HCT116 (cell line): Measurements from ENCODE around the gene ITPR2. TPM values are rescaled to one million over a fixed set of nuclear protein-coding genes. Genes with fewer than 3 reads are reported as not detected.

ENCODE experiments used
- ATAC-seq: fragments of 200-7000 bp; cut with Tn5 transposase; 2 replicates; pipeline ENCODE4 v1.9.1; 2020; ENCODE audit warnings: mild to moderate bottlenecking, moderate library complexity
- BruUV-seq: library from RNA; stranded (reverse); fragments of 400-500 nt; replicated peaks from 2 replicates; lab custom pipeline; 2021; lab: Mats Ljungman, UMichigan
- CTCF ChIA-PET: fragments of 300-600 bp; sonication (Branson Sonifier 250); formaldehyde crosslinking; loops from one replicate; lab custom pipeline; 2021; ENCODE audit warnings: antibody characterized with exemption; lab: Charles Lee
- POLR2A ChIA-PET: fragments of 300-600, 350-600 bp; sonication (Branson Sonifier 250); formaldehyde crosslinking; loops from one replicate; lab custom pipeline; 2021; ENCODE audit warnings: antibody characterized with exemption; lab: Charles Lee
- RAD21 ChIA-PET, 2 experiments: fragments of 300-600 bp; sonication (Branson Sonifier 250); formaldehyde crosslinking; loops; one replicate each; lab custom pipeline; 2023; ENCODE audit warnings: low total read pairs in 2 of 2; ENCODE audit not compliant: uncharacterized antibody in 2 of 2, unreplicated experiment in 2 of 2, low non-redundant PET in 1 of 2; lab: Charles Lee
- DNase-seq: peaks from one replicate; pipeline ENCODE4 v3.0.0-alpha.2; 2010; ENCODE audit warnings: low read depth, low spot score
- H2AFZ ChIP-seq: fragments of 200-600 bp; shearing (Covaris generic), sonication (generic); 2 replicates; pipeline ENCODE4 v1.6.1; 2017; ENCODE audit warnings: low read depth, mixed run types, mixed read lengths, antibody characterized with exemption, low read length; ENCODE audit not compliant: poor library complexity, severe bottlenecking
- H3K27ac ChIP-seq: 2 replicates; pipeline ENCODE4 v1.5.1; 2012; ENCODE audit warnings: low read depth, low read length
- H3K27me3 ChIP-seq: fragments of 200-600 bp; sonication (generic); 2 replicates; pipeline ENCODE4 v1.6.1; 2016; ENCODE audit warnings: mixed run types, low read length, mixed read lengths; ENCODE audit not compliant: insufficient read depth
- H3K36me3 ChIP-seq, 2 experiments: fragments of 200-500 bp in 1 of 2; fragments of 200-600 bp in 1 of 2; sonication (Bioruptor generic) in 1 of 2; sonication (generic) in 1 of 2; 2 replicates each; pipeline versions ENCODE4 v1.5.1 to v1.6.1; 2014 to 2016; ENCODE audit warnings: low read length in 2 of 2, inconsistent platforms in 1 of 2, mixed read lengths in 1 of 2, mixed run types in 1 of 2; ENCODE audit not compliant: insufficient read depth in 2 of 2, control insufficient read depth in 1 of 2
- H3K4me1 ChIP-seq, 2 experiments: fragments of 200-600 bp in 1 of 2; sonication (generic) in 1 of 2; 2 replicates each; pipeline versions ENCODE4 v1.5.1 to v1.6.1; 2012 to 2017; ENCODE audit warnings: low read length in 2 of 2, inconsistent platforms in 1 of 2, mild to moderate bottlenecking in 1 of 2, mixed read lengths in 1 of 2, mixed run types in 1 of 2, moderate library complexity in 1 of 2; ENCODE audit not compliant: insufficient read depth in 2 of 2, control insufficient read depth in 1 of 2
- H3K4me2 ChIP-seq: fragments of 200-600 bp; sonication (generic); 2 replicates; pipeline ENCODE4 v1.6.1; 2017; ENCODE audit warnings: mixed run types, low read length, mixed read lengths
- H3K4me3 ChIP-seq, 2 experiments: fragments of 200-600 bp in 1 of 2; sonication (generic) in 1 of 2; replicated peaks in 1 of 2; 2 replicates each; pipeline ENCODE4 v1.5.1; 2011 to 2016; ENCODE audit warnings: low read length in 2 of 2, control low read depth in 1 of 2, low read depth in 1 of 2, mild to moderate bottlenecking in 1 of 2, mixed read lengths in 1 of 2, mixed run types in 1 of 2
- H3K79me2 ChIP-seq: fragments of 200-600 bp; sonication (generic); 2 replicates; pipeline ENCODE4 v1.6.1; 2017; ENCODE audit warnings: mild to moderate bottlenecking, mixed run types, low read length, moderate library complexity, mixed read lengths; ENCODE audit not compliant: insufficient read depth
- H3K9ac ChIP-seq: fragments of 200-600 bp; sonication (generic); 2 replicates; pipeline ENCODE4 v1.6.1; 2016; ENCODE audit warnings: low read length, mixed read lengths
- H3K9me2 ChIP-seq: fragments of 200-600 bp; sonication (generic), shearing (Covaris generic); 2 replicates; pipeline ENCODE4 v1.6.1; 2017; ENCODE audit warnings: mixed run types, mild to moderate bottlenecking, moderate library complexity; ENCODE audit not compliant: insufficient read depth
- H3K9me3 ChIP-seq, 2 experiments: fragments of 200-500 bp in 1 of 2; fragments of 200-600 bp in 1 of 2; sonication (Bioruptor generic) in 1 of 2; sonication (generic) in 1 of 2; 2 replicates each; pipeline ENCODE4 v1.6.1; 2014 to 2017; ENCODE audit warnings: low read length in 2 of 2, mixed read lengths in 2 of 2, inconsistent platforms in 1 of 2, low read depth in 1 of 2, mild to moderate bottlenecking in 1 of 2, mixed run types in 1 of 2, moderate library complexity in 1 of 2; ENCODE audit not compliant: control insufficient read depth in 1 of 2, insufficient read depth in 1 of 2
- H4K20me1 ChIP-seq: fragments of 200-600 bp; sonication (generic), shearing (Covaris generic); 2 replicates; pipeline ENCODE4 v1.6.1; 2017; ENCODE audit warnings: mixed run types, mild to moderate bottlenecking, moderate library complexity; ENCODE audit not compliant: insufficient read depth
- CBX3 ChIP-seq: IDR thresholded peaks from 2 replicates; pipeline ENCODE4 v1.6.1; 2012; ENCODE audit warnings: low read depth
- SP1 ChIP-seq: IDR thresholded peaks from 2 replicates; pipeline ENCODE4 v1.6.1; 2012; ENCODE audit warnings: low read depth
- TCF7L2 ChIP-seq: IDR thresholded peaks from 2 replicates; pipeline ENCODE4 v1.7.0; 2011; ENCODE audit warnings: borderline replicate concordance, inconsistent platforms; ENCODE audit not compliant: insufficient read depth, insufficient read length; ENCODE audit errors: extremely low read depth
- intact Hi-C: fragments of 100-400 bp; cut with micrococcal nuclease; formaldehyde crosslinking; loops from 2 replicates; pipeline ENCODE4 v1.10.0; 2022
- total RNA-seq: library from RNA; stranded (reverse); gene quantifications from one replicate; pipeline ENCODE4 v1.2.1, GENCODE V29; 2021; ENCODE audit not compliant: unreplicated experiment

Gene ITPR2
- total RNA-seq, 1 experiment from 2014 or later: 6.5 TPM

DNA sequence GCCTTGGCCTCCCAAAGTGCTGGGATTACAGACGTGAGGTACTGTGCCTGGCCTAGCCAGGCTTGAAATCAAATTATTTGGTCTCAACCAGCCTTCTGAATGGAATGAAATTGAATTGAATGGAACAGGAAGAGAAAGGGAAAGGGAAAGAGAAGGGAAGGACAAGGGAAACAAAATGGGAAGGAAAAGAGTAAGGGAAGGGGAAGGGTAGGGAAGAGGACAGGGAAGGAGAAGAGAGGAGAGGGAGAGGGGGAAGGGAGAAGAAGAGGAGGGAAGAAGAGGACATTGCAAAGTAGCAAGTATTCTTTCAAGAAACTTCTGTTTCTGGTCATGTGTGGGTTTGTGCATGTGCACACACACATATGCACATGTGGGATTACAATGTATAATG is 97.8 kb downstream of the ITPR2 start:
- no peaks in the 10 kb centered on the region for H3K9me2 ChIP-seq
- DNase-seq (no peak), ATAC-seq (no peak)
- H3K4me2 ChIP-seq: no peak overlapping the region
- RAD21 ChIA-PET: no interaction called here
- no peaks in the 10 kb centered on the region for H3K36me3 ChIP-seq
- no peak overlapping the region for H2AFZ ChIP-seq
- no peak for TF ChIP-seq TCF7L2
- TF ChIP-seq SP1: no peak
- no TSS peak for BruUV-seq
- no peak overlapping the region for H3K27ac ChIP-seq
- H3K4me1 ChIP-seq: no peaks in the 10 kb centered on the region
- POLR2A ChIA-PET: no interaction called here
- intact Hi-C loops: no loop called here
- CTCF ChIA-PET: no interaction called here
- H3K4me3 ChIP-seq: no peak overlapping the region
- no peaks in the 10 kb centered on the region for H3K27me3 ChIP-seq
- peaks cover 0 to 5% of the 10 kb centered on the region in 2 experiments; a peak in 1 of 4 replicates for H3K9me3 ChIP-seq
- no peaks in the 10 kb centered on the region for H3K79me2 ChIP-seq
- H3K9ac ChIP-seq: no peak overlapping the region
- no peaks in the 10 kb centered on the region for H4K20me1 ChIP-seq

DNA sequence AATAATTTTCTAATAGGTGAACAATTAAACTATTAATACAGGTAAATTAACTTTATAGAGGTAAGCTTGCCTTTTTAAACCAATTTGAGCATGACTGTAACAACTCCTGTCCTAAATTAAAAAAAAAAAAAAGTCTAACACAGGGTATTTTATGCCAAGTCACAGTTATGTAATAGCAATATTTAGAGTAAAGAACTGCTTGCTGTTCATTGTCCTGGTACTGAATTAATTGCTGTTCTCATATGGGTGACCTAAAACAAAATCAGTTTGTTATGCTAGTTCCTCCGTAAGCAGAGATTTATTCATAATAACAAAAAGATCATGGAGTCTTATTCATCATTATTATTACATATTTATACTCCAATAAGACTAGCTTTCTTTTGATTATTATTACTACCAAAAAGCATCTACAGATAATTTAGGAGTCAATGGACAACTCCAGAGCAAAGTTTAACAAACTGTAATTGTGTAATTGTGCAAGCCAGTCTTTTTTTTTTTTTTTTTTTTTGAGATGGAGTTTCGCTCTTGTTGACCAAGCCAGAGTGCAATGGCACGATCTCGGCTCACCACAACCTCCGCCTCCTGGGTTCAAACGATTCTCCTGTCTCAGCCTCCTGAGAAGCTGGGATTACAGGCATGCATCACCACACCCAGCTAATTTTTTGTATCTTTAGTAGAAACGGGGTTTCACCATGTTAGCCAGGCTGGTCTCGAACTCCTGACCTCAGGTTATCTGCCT is 98.3 kb downstream of the ITPR2 start:
- no peaks in the 10 kb centered on the region for H3K4me1 ChIP-seq
- POLR2A ChIA-PET: no interaction called here

More for the DNA sequence above, 98.3 kb downstream of the ITPR2 start:
- intact Hi-C loops: no loop called here
- CTCF ChIA-PET: no interaction called here
- no peak for ATAC-seq
- Histone ChIP-seq H3K4me3 (no peak overlapping the region), H3K9me3 (peaks cover 0 to 5% of the 10 kb centered on the region in 2 experiments; a peak in 1 of 4 replicates), H3K27ac (no peak overlapping the region), H3K4me2 (no peak overlapping the region), H3K9me2 (no peaks in the 10 kb centered on the region), H3K27me3 (no peaks in the 10 kb centered on the region), H4K20me1 (no peaks in the 10 kb centered on the region), H3K36me3 (no peaks in the 10 kb centered on the region), H3K9ac (no peak overlapping the region), H3K79me2 (no peaks in the 10 kb centered on the region), H2AFZ (no peak overlapping the region)
- DNase-seq: no peak
- BruUV-seq: no TSS peak
- RAD21 ChIA-PET: no interaction called here
- no peak for TF ChIP-seq CBX3
